Measurements from ENCODE around the gene OFD1. TPM values are rescaled to one million over a fixed set of nuclear protein-coding genes. Genes with fewer than 3 reads are reported as not detected.

OFD1 gene
- total and polyA plus RNA-seq, 2 donors (not counting 3 experiments of a cell fraction or from before 2014, with no cell fraction given): 4.7 to 12.0 TPM

DNA sequence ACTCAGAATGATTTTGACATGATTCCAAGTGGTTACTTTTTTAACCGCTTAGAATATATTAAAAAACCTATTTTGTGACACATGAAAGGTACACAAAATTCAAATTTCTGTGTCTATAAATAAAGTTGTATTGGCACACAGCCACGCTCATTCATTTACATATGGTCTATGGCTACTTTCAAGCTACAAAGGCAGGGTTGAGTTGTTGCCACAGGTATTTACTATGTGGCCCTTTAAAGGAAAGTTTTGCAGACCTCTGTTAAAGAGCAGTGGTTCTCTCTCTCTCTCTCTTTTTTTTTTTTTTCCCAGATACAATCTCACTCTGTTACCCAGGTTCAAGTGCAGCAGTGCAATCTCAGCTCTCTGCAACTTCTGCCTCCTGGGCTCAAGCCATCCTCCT lies 59.3 kb downstream of the OFD1 start:
- Histone ChIP-seq H3K79me2 (ENCODE audit: control insufficient read depth, insufficient read depth, low read length) (no peaks in the 10 kb centered on the region), H2AFZ (ENCODE audit: low read depth, low read length) (no peak overlapping the region), H3K9me3 (replicated peaks; ENCODE audit: control insufficient read depth, insufficient read depth, low read length) (no peaks in the 10 kb centered on the region), H4K20me1 (replicated peaks; ENCODE audit: control insufficient read depth, extremely low read depth, insufficient read depth, low read length) (no peaks in the 10 kb centered on the region), H3K27me3 (ENCODE audit: control insufficient read depth in 2 of 2, insufficient read depth in 2 of 2, low read length in 2 of 2) (no peaks in the 10 kb centered on the region), H3K9me1 (replicated peaks; ENCODE audit: control insufficient read depth, extremely low read depth, insufficient read depth, low read length) (no peaks in the 10 kb centered on the region), H3K4me1 (ENCODE audit: control insufficient read depth, extremely low read depth, insufficient read depth, low read length) (no peaks in the 10 kb centered on the region), H3K9ac (replicated peaks; ENCODE audit: extremely low read depth, insufficient read depth, low read length) (no peak overlapping the region), H3K27ac (ENCODE audit: insufficient read depth, low read depth, low read length) (no peak overlapping the region), H3K4me2 (ENCODE audit: insufficient read depth, low read length) (no peak overlapping the region), H3K36me3 (ENCODE audit: control insufficient read depth in 2 of 2, extremely low read depth in 1 of 2, insufficient read depth in 2 of 2, low read length in 2 of 2) (no peaks in the 10 kb centered on the region), H3K4me3 (replicated peaks in 1 of 3; ENCODE audit: insufficient read depth in 1 of 3, low read depth in 1 of 3, low read length in 3 of 3) (no peak overlapping the region)
- ChIA-PET POLR2A (no interaction called here), CTCF (no interaction called here)
- dilution Hi-C loops (cut with MboI; ENCODE audit: extremely low pct_ligation_motif_present, low sequenced_read_pairs): no loop called here
- no TSS peak for BruUV-seq (replicated peaks)
- no peak for TF ChIP-seq FOS (IDR thresholded peaks at IDR 0.05; ENCODE audit: borderline replicate concordance, insufficient read depth, low read length)
- TF ChIP-seq POLR2AphosphoS5 (IDR thresholded peaks at IDR 0.05; ENCODE audit: insufficient read depth, low read depth, low read length): no peak
- no peak for TF ChIP-seq JUN (IDR thresholded peaks at IDR 0.05; ENCODE audit: borderline replicate concordance, insufficient read depth, insufficient read length, low read depth)
- TF ChIP-seq POLR2A (IDR thresholded peaks at IDR 0.05; ENCODE audit: low read depth, low read length): no peak
- no peak for TF ChIP-seq GATA2 (IDR thresholded peaks at IDR 0.05; ENCODE audit: insufficient read depth, insufficient read length, low read depth, low read length)
- TF ChIP-seq, protein P1, sequence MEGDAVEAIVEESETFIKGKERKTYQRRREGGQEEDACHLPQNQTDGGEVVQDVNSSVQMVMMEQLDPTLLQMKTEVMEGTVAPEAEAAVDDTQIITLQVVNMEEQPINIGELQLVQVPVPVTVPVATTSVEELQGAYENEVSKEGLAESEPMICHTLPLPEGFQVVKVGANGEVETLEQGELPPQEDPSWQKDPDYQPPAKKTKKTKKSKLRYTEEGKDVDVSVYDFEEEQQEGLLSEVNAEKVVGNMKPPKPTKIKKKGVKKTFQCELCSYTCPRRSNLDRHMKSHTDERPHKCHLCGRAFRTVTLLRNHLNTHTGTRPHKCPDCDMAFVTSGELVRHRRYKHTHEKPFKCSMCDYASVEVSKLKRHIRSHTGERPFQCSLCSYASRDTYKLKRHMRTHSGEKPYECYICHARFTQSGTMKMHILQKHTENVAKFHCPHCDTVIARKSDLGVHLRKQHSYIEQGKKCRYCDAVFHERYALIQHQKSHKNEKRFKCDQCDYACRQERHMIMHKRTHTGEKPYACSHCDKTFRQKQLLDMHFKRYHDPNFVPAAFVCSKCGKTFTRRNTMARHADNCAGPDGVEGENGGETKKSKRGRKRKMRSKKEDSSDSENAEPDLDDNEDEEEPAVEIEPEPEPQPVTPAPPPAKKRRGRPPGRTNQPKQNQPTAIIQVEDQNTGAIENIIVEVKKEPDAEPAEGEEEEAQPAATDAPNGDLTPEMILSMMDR (IDR thresholded peaks at IDR 0.05; ENCODE audit: extremely low read depth in 1 of 2, insufficient read depth in 1 of 2, low read depth in 1 of 2, low read length in 2 of 2): no peak
- TF ChIP-seq EZH2 (IDR thresholded peaks at IDR 0.05; ENCODE audit: borderline replicate concordance, low read depth, low read length, severe bottlenecking): no peak
- no peak for TF ChIP-seq MYC (IDR thresholded peaks at IDR 0.05; ENCODE audit: low read depth, low read length)
- TF ChIP-seq, protein P2, sequence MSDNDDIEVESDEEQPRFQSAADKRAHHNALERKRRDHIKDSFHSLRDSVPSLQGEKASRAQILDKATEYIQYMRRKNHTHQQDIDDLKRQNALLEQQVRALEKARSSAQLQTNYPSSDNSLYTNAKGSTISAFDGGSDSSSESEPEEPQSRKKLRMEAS (IDR thresholded peaks at IDR 0.05; ENCODE audit: insufficient read depth, insufficient read length): no peak
- intact Hi-C loops (cut with micrococcal nuclease): no loop called here
- FAIRE-seq: peak; percentile 12
- no peak for DNase-seq (ENCODE audit: low read depth, low spot score)
